Liver (tissue), 3 donors: Measurements from ENCODE around the gene DGCR8.

Experiments used
- ATF3 ChIP-seq: IDR thresholded peaks from 2 replicates; pipeline ENCODE4 v1.6.1; 2016; ENCODE audit warnings: antibody characterized with exemption
- GABPA ChIP-seq, 2 donors: IDR thresholded peaks in 1 of 2; conservative IDR thresholded peaks in 1 of 2; 2 replicates each; pipeline ENCODE4 v1.6.1; 2016; ENCODE audit warnings: antibody characterized with exemption in 2 of 2, mild to moderate bottlenecking in 1 of 2, moderate library complexity in 1 of 2
- HNF4G ChIP-seq: IDR thresholded peaks from 2 replicates; pipeline ENCODE4 v1.6.1; 2016; ENCODE audit warnings: antibody characterized with exemption
- SP1 ChIP-seq: IDR thresholded peaks from 2 replicates; pipeline ENCODE4 v1.6.1; 2018; ENCODE audit warnings: antibody characterized with exemption, mild to moderate bottlenecking
- TF ChIP-seq, protein P1 (sequence below): fragments of 150-350 bp; IDR thresholded peaks from 2 replicates; pipeline ENCODE4 v1.5.1; 2017; ENCODE audit warnings: improper control_type of control experiment, low read depth, low read length; ENCODE audit not compliant: missing input control
- TF ChIP-seq, protein P2 (sequence below): IDR thresholded peaks from 2 replicates; pipeline ENCODE4 v1.6.1; 2016; ENCODE audit warnings: antibody characterized with exemption
- donor health status: healthy.
- donor health status: healthy.

DNA sequence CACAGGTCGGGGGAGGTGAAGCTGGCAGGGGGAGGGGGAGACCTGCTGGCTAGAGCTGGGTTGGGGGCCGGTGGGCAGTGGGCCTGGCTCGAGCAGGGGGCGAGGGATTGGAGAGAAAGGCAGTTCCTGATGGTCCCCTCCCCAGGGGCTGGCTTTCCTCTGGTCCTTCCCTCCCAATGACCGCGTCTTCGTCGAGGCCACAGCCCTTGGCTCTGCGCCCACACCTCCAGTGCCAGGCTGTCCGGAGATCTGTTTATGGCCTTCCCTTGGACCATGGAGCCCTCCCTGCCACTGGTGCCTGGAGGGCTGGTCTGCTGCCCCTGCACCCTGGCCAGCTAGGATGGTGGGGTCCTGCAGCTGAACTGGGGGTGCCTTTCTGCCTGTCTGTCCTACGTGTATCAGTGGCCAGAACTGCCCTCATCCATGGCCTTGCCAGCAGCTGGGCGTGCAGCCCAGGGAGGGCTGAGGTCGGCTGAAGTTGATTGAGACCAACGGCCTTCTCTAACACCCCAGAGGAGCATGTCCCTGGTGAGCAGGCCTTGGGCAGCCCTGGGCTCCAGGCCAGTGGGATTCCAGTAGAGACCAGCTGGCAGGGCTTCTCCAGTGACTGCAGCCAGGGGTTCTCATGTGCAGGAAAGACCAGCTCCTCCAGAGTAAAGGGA, 46.9 kb upstream of the DGCR8 start:
- TF ChIP-seq, protein P1, sequence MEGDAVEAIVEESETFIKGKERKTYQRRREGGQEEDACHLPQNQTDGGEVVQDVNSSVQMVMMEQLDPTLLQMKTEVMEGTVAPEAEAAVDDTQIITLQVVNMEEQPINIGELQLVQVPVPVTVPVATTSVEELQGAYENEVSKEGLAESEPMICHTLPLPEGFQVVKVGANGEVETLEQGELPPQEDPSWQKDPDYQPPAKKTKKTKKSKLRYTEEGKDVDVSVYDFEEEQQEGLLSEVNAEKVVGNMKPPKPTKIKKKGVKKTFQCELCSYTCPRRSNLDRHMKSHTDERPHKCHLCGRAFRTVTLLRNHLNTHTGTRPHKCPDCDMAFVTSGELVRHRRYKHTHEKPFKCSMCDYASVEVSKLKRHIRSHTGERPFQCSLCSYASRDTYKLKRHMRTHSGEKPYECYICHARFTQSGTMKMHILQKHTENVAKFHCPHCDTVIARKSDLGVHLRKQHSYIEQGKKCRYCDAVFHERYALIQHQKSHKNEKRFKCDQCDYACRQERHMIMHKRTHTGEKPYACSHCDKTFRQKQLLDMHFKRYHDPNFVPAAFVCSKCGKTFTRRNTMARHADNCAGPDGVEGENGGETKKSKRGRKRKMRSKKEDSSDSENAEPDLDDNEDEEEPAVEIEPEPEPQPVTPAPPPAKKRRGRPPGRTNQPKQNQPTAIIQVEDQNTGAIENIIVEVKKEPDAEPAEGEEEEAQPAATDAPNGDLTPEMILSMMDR: no peak
- TF ChIP-seq ATF3 (no peak), SP1 (peak; percentile 50), HNF4G (no peak), GABPA (IDR thresholded peaks at IDR 0.05 in 1 of 2, conservative IDR thresholded peaks at IDR 0.05 in 1 of 2) (no peak)
- TF ChIP-seq, protein P2, sequence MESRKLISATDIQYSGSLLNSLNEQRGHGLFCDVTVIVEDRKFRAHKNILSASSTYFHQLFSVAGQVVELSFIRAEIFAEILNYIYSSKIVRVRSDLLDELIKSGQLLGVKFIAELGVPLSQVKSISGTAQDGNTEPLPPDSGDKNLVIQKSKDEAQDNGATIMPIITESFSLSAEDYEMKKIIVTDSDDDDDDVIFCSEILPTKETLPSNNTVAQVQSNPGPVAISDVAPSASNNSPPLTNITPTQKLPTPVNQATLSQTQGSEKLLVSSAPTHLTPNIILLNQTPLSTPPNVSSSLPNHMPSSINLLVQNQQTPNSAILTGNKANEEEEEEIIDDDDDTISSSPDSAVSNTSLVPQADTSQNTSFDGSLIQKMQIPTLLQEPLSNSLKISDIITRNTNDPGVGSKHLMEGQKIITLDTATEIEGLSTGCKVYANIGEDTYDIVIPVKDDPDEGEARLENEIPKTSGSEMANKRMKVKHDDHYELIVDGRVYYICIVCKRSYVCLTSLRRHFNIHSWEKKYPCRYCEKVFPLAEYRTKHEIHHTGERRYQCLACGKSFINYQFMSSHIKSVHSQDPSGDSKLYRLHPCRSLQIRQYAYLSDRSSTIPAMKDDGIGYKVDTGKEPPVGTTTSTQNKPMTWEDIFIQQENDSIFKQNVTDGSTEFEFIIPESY: no peak
